NCI-H82 treated with DMSO at 0.1 percent for 48 hours (cell line): ENCODE results near the gene NLGN1.

Source experiments
- DNase-seq: peaks from one replicate; lab custom pipeline; 2025; ENCODE audit not compliant: unreplicated experiment; lab: John Stamatoyannopoulos, UW

The NLGN1 gene

GRCh38 chr3:174132421-174133042, 735.0 kb downstream of the NLGN1 start:
- DNase-seq: peak; percentile 26

DNA sequence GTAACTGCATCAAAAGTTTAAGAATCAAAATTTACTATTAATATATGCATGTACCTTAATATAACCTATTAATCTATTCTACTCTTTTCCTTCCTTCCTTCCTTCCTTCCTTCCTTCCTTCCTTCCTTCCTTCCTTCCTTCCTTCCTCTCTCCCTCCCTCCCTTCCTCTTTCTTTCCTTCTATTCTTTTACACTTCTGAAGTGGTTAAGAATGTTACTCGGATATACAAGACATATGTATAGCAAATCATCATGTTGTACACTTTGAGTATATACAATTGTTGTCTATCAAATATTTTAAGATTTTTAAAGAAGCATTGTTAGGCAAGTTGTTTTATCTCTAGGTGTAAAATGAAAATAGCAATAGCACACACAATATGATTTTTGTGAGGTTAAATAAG, 748.5 kb downstream of the NLGN1 start:
- no peak for DNase-seq

- no peak for DNase-seq
These were observed 750.3 kb downstream of the NLGN1 start for GRCh38 chr3:174147798-174148197.

DNA sequence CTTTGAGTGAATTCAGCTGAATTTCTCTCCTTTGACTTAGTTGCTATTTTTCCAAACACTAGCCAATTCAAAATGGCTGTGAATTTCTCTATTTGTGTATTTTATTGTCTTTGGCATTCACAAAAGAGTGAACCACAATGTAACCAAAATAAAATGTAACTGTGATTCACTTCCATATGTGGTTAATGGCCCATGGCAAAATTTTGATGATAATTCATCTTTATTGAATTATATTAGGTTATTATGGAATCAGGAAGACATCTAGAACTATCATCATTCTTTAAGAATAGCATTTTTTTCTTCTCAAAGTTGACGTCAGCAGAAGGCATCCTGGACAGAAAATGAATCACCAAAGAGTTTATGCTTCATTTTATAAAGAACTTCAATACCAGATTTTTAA, 756.3 kb downstream of the NLGN1 start:
- no peak for DNase-seq

GRCh38 chr3:174156200-174156599, 758.7 kb downstream of the NLGN1 start:
- no peak for DNase-seq

GRCh38 chr3:174158674-174159073, 761.1 kb downstream of the NLGN1 start:
- no peak for DNase-seq

DNA sequence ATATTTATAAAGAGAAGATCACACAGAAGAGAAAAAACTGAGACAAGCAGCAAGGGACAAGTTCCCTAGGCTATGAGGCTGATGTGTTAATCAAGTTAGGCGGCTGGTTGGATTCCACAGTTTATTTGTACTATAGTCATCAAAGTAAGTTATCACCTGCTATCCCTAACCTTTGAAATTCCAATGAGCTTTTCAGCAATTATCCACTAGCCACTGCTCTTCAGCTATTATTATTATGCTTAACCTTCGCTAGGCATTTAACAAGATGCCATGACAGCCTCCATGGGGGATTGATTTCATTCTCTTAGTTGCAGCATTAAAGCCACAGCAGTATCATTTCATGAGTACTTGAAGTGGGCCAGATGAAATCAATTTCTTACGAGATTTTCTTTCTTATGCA, 762.1 kb downstream of the NLGN1 start:
- no peak for DNase-seq

DNA sequence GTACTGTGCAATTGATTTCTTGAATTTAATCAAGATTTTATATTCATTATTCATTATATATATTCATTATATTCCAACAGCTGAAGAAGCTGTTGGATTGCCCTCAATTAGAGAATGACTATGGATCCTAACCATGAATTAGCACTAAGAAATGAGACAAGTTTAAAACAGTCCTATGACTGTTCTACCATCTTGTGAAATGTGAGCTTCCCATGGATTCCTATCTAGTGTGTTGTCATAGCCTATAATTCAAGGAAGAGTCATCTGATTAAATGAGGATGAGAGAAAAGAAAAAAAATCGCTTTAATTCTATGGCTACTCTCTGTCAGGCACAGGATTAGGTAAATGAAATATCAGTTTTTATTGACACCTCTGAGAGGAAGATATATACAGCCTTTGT, 765.0 kb downstream of the NLGN1 start:
- no peak for DNase-seq

GRCh38 chr3:174168026-174168425, 770.5 kb downstream of the NLGN1 start:
- no peak for DNase-seq

DNA sequence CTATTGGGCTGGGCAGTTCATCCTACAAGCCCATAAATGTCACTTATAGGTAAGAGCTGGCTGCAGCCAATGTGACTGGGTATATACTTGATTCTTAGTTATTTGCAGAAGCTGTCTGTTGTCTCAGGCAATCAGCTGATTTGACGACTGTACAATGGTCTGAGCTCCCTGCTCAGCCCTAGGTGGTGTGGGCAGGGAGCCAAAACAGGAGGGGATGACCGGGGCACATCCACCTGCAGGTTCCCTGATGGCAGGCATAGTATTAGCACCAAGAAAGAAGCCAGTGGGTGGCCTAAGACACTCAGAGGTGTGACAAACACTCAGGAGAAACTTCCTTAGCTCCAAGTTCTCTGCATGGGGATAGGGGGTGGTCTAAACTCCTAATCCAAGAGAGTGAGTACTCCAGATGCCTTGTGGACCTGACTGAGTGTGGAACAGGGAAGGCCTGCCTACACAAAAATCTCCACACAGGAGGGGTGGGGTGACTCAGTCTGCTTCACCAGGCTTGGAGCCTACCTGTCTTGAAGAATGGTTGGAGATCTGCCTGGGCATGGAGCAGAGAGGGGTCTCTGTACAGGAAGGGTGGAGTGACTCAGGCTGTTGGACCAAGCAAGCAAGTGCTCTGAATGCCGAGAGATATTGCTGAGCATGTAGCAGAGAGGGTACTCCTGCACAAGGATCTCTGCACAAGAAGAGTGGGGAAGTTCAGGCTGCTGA, 771.2 kb downstream of the NLGN1 start:
- no peak for DNase-seq

DNA sequence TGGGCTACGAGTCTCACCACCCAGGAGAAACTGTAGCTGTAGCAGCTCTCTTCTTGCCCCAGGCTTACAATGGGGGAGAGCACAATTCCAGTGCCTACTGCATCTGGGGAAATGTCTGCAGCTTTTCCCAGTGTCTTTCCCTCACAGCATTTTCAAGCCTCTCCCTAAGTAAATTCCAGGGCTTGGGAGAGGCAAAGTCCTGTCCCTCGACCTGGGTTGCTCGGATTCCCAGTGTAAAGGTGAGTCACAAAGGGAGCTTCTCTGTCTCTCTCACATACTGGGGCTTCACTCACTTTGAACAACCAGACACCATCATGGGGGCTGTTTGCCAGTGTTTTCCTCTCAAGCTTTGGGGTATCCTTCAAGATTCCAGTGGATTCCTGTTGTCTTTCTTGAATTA, 772.2 kb downstream of the NLGN1 start:
- DNase-seq: no peak

DNA sequence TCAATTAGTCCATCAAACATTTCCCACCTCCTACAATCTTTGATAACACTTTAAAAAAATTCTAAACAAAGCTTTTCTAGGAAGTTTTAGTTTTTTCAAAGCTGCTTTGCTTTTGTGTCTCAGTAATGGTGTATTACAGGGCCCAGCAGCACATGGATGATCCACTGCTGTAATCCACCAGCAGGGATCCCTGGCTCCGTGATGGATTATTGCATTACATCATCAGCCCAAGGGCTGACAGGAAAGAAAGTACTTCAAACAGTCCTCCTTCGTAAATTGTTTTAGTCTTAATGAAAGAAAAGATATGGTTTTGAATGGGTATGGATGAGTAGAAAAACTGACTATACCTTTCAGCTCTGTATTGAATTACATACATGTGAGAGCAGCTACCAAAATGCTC, 772.7 kb downstream of the NLGN1 start:
- peak; percentile 56 for DNase-seq

DNA sequence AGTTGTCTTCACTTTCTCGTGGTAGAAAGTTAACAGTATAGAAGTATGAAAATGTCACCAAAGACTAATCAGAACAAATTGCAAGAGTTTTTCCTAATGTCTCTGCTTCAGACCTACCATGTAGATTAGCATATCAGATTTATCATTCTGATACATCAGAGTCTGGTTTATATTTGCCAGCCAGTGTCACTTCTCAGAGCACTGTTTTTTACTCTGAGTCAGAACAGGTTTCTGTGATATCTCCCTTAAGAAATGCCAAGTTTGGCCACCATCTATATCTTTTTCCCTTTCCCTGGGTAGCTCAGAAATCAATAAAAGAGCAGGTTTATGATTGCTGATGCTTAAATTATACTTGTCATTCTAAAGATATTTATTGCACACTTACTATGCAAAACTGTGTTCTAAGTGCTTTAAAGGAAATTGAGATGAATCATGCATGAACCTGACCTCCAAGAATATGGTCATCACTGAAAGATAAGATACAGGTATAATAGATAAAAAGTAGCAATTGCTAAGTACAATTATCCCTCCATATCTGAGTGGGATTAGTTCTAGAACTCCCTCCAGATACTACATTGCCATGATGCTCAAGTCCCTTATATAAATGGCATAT, 788.9 kb downstream of the NLGN1 start:
- no peak for DNase-seq

- no peak for DNase-seq
These were observed 793.8 kb downstream of the NLGN1 start for GRCh38 chr3:174191380-174191779.

- no peak for DNase-seq
These were observed 794.4 kb downstream of the NLGN1 start for GRCh38 chr3:174191895-174192294.

DNA sequence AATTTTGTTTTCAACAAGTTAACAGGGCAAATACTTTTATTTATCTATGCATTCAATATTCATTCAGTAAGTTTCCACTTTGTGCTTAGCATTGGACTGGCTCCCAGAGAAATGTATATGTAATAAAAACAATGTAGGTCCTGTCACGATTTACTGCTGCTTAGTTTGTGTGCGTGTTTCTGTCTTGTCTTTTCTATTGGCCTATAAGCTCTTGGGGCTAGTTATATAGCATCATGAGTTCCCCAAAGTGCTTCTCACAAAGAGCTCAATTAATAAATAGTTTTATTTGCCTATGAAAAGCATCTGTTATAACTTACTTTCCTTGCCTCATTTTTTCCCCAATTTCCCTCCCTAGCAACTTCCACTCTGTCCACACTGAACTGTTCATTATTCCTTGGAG, 794.9 kb downstream of the NLGN1 start:
- DNase-seq: no peak

- DNase-seq: no peak
These were observed 796.1 kb downstream of the NLGN1 start for GRCh38 chr3:174193604-174194003.

DNA sequence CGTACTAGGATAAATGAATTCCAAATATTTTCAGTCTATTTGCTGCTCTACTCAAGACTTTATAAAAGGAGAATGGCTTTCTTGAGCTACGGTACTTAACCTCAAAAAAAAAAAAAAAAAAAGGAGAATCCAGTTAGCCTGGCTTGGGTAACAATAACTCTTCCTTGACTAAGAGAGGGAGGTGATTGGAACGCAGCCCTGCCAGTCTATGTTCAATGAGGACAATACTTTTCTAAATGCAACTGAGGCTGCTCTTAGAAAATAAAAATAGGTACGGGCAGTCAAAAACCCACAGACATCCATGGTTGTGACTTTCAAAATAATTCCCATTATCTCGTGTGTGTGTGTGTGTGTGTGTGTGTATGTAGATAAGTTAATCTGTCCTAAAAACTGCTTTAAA, 799.9 kb downstream of the NLGN1 start:
- DNase-seq: no peak

GRCh38 chr3:174198199-174198598, 800.7 kb downstream of the NLGN1 start:
- DNase-seq: no peak

DNA sequence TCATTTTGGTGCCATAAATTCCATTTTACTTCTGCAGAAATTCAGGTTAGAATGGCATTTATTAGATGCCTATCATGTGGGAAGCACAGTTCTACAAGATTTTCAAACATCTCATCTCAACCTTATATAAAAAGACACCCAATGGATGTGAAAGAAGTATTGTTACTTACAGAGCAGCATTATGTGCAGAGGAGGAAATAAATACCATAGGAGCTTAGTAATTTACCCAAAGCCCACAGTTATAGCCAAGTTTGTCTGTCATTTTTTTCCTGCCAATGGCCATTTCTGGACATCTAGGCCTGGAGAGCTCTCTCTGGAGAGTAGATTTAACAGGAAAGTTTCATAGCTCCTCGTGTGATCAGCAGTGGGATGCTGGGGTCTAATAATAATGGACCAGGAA, 802.2 kb downstream of the NLGN1 start:
- no peak for DNase-seq

DNA sequence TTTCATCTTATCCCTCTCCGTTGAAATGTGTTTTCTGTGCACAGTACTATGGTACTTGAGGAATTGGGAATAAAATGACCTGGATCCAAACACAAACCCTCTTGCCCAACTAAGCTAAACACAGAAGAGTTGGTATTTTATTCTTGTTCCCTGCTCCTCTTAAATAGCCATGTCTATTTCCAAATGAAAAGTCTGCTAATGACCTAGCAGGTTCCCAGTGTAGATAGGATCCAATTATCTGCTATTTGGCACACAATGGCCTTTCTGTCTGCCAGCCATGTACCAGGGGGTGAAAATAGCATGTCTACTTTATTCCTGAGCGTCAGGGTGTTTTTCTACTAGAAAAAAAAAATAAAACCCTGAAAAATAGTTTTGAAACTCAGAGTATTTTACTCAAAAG, 804.6 kb downstream of the NLGN1 start:
- DNase-seq: peak; percentile 29

DNA sequence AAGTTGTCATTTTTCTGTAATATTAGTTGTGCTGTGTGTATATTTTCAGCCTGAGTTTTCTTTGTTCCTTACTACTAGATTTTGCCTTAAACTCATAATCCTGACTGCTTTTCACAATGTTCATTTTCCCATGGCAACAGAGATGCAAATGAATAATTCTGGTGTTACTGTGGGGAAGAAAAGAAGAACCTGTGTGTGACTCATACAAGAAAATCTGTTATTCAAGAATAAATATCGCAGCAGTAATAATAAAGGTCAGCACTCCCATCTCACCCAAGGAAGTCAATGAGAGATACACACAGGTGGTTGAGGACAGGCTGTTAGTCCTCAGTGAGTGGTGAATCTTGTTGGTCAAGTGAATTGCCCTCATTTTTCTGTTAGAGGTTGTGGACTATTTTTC, 805.0 kb downstream of the NLGN1 start:
- no peak for DNase-seq

GRCh38 chr3:174204765-174205164, 807.2 kb downstream of the NLGN1 start:
- peak; percentile 81 for DNase-seq
